GM12891 (cell line): ENCODE measurements around the gene IGSF8.

Source experiments
- PAX5 ChIP-seq: IDR thresholded peaks from 2 replicates; pipeline ENCODE4 v1.6.1; 2011; ENCODE audit warnings: low read length, moderate library complexity, mild to moderate bottlenecking; ENCODE audit not compliant: insufficient read depth, severe bottlenecking
- POLR2A ChIP-seq: IDR thresholded peaks from 2 replicates; pipeline ENCODE4 v1.6.1; 2011; ENCODE audit warnings: low read depth, low read length, control low read depth
- POLR2AphosphoS5 ChIP-seq: IDR thresholded peaks from 2 replicates; pipeline ENCODE4 v1.6.1; 2011; ENCODE audit warnings: low read depth, low read length, control low read depth
- POU2F2 ChIP-seq: IDR thresholded peaks from 2 replicates; pipeline ENCODE4 v1.6.1; 2011; ENCODE audit warnings: low read depth, mild to moderate bottlenecking, control low read depth, low read length, moderate library complexity
- SPI1 ChIP-seq: IDR thresholded peaks from 2 replicates; pipeline ENCODE4 v1.6.1; 2011; ENCODE audit warnings: low read depth, low read length, control low read depth
- TAF1 ChIP-seq: IDR thresholded peaks from 2 replicates; pipeline ENCODE4 v1.6.1; 2011; ENCODE audit warnings: low read depth, low read length, control low read depth

- TF ChIP-seq TAF1 (no peak), POLR2A (no peak), POLR2AphosphoS5 (no peak), SPI1 (no peak), POU2F2 (no peak), PAX5 (no peak)
Observed at GRCh38 chr1:160058087-160058486, 40.3 kb downstream of the IGSF8 start.
